GM19397 (cell line): ENCODE measurements around the gene ERBB4.
"Not testable (repeated sequence)": the region's sequence is repeated elsewhere in the genome, so short reads cannot be mapped to it uniquely, and the experiment has no call there.

Experiments used
- ATAC-seq: cut with Tn5 transposase; IDR thresholded peaks from one replicate; pipeline ENCODE4 v1.9.1; 2021; ENCODE audit warnings: mild to moderate bottlenecking, moderate library complexity; ENCODE audit not compliant: unreplicated experiment

ERBB4 gene

GRCh38 chr2:212299943-212300342, 238.7 kb downstream of the ERBB4 start:
- no peak for ATAC-seq

GRCh38 chr2:212299333-212299732, 239.3 kb downstream of the ERBB4 start:
- no peak for ATAC-seq

GRCh38 chr2:212295571-212295970, 243.0 kb downstream of the ERBB4 start:
- no peak for ATAC-seq

GRCh38 chr2:212294816-212295215, 243.8 kb downstream of the ERBB4 start:
- ATAC-seq, result no peak

- ATAC-seq, result no peak
Measured at GRCh38 chr2:212289301-212289700, 249.3 kb downstream of the ERBB4 start.

- ATAC-seq, result no peak
Measured at GRCh38 chr2:212288308-212288707, 250.3 kb downstream of the ERBB4 start.

GRCh38 chr2:212284166-212284565, 254.4 kb downstream of the ERBB4 start:
- no peak for ATAC-seq

- no peak for ATAC-seq
Measured at GRCh38 chr2:212282671-212283261, 255.8 kb downstream of the ERBB4 start.

- no peak for ATAC-seq
Measured at GRCh38 chr2:212276813-212277212, 261.8 kb downstream of the ERBB4 start.

GRCh38 chr2:212274215-212274614, 264.4 kb downstream of the ERBB4 start:
- no peak for ATAC-seq

GRCh38 chr2:212271583-212271982, 267.0 kb downstream of the ERBB4 start:
- ATAC-seq, result no peak

- no peak for ATAC-seq
Measured at GRCh38 chr2:212269005-212269404, 269.6 kb downstream of the ERBB4 start.

- no peak for ATAC-seq
Measured at GRCh38 chr2:212266297-212266696, 272.3 kb downstream of the ERBB4 start.

GRCh38 chr2:212265777-212266176, 272.8 kb downstream of the ERBB4 start:
- ATAC-seq, result no peak

- no peak for ATAC-seq
Measured at GRCh38 chr2:212264187-212264586, 274.4 kb downstream of the ERBB4 start.

GRCh38 chr2:212259226-212259625, 279.4 kb downstream of the ERBB4 start:
- no peak for ATAC-seq

- no peak for ATAC-seq
Measured at GRCh38 chr2:212254339-212254738, 284.3 kb downstream of the ERBB4 start.

- ATAC-seq, result no peak
Measured at GRCh38 chr2:212249451-212249850, 289.2 kb downstream of the ERBB4 start.

- no peak for ATAC-seq
Measured at GRCh38 chr2:212245880-212246279, 292.7 kb downstream of the ERBB4 start.

GRCh38 chr2:212242724-212243123, 295.9 kb downstream of the ERBB4 start:
- ATAC-seq, result no peak

- not testable (repeated sequence) for ATAC-seq
Measured at GRCh38 chr2:212238152-212238551, 300.4 kb downstream of the ERBB4 start.

GRCh38 chr2:212237350-212238095, 301.1 kb downstream of the ERBB4 start:
- ATAC-seq, result no peak

- ATAC-seq, result no peak
Measured at GRCh38 chr2:212228743-212229171, 309.8 kb downstream of the ERBB4 start.
